OCI-LY3 (cell line): Measurements from ENCODE around the gene TIAM2.

Experiments
- H2AFZ ChIP-seq: fragments of 200-600, 300-600 bp; shearing (Covaris generic); 2 replicates; pipeline ENCODE4 v1.6.0; 2014; ENCODE audit warnings: antibody characterized with exemption, low read depth, low read length
- H3K27ac ChIP-seq: fragments of 200-600, 300-600 bp; sonication (generic); 2 replicates; pipeline ENCODE4 v1.5.1; 2014; ENCODE audit warnings: mild to moderate bottlenecking, low read length, moderate library complexity, mixed read lengths
- H3K27me3 ChIP-seq: fragments of 200-600, 300-600 bp; sonication (generic); 2 replicates; pipeline ENCODE4 v1.6.1; 2014; ENCODE audit warnings: low read depth, low read length, mixed read lengths
- H3K36me3 ChIP-seq: fragments of 200-600, 300-600 bp; sonication (generic); replicated peaks from 2 replicates; pipeline ENCODE3; 2014; ENCODE audit warnings: low read depth, low read length, mixed read lengths
- H3K4me1 ChIP-seq: fragments of 300-600, 200-600 bp; sonication (generic); 2 replicates; pipeline ENCODE4 v1.6.1; 2014; ENCODE audit warnings: low read length, mixed read lengths
- H3K4me2 ChIP-seq: fragments of 200-600, 300-600 bp; sonication (generic); 2 replicates; pipeline ENCODE4 v1.6.1; 2014; ENCODE audit warnings: low read length, mixed read lengths
- H3K4me3 ChIP-seq: fragments of 300-600, 200-600 bp; sonication (generic); 2 replicates; pipeline ENCODE4 v1.5.1; 2014; ENCODE audit warnings: antibody characterized with exemption, mild to moderate bottlenecking, low read length, moderate library complexity
- H3K79me2 ChIP-seq: fragments of 300-600, 200-600 bp; shearing (Covaris generic); 2 replicates; pipeline ENCODE4 v1.6.1; 2014; ENCODE audit warnings: mild to moderate bottlenecking, low read length, mixed read lengths
- H3K9ac ChIP-seq: fragments of 300-600, 200-600 bp; shearing (Covaris generic); 2 replicates; pipeline ENCODE4 v1.6.0; 2014; ENCODE audit warnings: mild to moderate bottlenecking, low read length, moderate library complexity
- H3K9me3 ChIP-seq: fragments of 200-600, 300-600 bp; shearing (Covaris generic); 2 replicates; pipeline ENCODE4 v1.6.1; 2014; ENCODE audit warnings: low read length, mixed read lengths; ENCODE audit not compliant: insufficient read depth
- H4K20me1 ChIP-seq: fragments of 200-600, 300-600 bp; sonication (generic); 2 replicates; pipeline ENCODE4 v1.6.1; 2016; ENCODE audit warnings: low read length, mixed read lengths; ENCODE audit not compliant: insufficient read depth
- EZH2phosphoT487 ChIP-seq: fragments of 200-600 bp; shearing (Covaris generic); IDR thresholded peaks from 2 replicates; pipeline ENCODE4 v1.6.1; 2018; ENCODE audit warnings: antibody characterized with exemption, mixed run types, low read depth
- TF ChIP-seq, protein P1 (sequence below): fragments of 200-600, 300-600 bp; sonication (generic); IDR thresholded peaks from 2 replicates; pipeline ENCODE4 v1.5.1; 2014; ENCODE audit warnings: antibody characterized with exemption, low read length, low read depth

Gene TIAM2

DNA sequence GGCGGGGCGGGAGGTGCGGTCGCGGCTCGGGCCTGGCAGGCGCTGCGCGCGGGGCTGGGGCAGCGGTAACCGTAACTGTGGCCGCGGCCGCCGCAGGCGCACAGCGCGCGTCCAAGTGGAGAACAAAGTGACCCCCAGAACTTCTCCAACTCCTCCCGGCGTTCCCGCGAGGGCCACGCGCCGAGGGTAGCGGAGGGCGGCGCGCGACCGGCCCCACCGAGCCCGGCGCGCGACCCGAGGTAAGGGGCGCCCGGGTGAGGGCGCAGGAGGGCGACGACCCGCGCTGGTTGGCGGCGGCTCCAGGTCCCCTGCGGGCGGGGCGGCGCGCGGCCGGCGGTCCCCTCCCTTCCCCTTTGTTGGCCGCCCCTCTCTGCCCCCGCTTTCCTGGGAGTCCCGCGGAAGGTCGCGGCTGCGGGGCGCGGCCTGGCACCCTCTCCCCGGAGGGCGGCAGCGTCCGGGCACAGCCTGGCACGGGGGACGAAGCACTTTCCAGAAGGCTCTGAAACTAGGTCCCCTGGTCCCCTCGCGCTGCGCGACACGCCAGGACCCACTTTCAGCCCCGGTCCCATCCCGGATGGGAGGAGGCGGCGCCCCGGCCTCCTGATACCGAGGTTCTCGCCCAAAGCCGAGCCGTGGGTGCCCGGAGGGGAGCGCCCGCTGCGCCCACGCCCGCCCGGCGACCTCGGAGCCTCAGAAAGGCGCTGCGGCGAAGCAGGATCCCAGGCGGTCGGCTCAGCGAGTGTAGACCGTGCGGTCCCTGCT is at the start of gene TIAM2:
TSS of gene TIAM2 (plus strand) at position 62 of the 762 bp plus-strand sequence. CDS start 133,909 bp downstream, outside the sequence.
- no peak within 1 kb of the TSS for H3K4me3 ChIP-seq
- no peaks in the 10 kb centered on the region for H4K20me1 ChIP-seq
- H3K36me3 ChIP-seq, result no peaks in the 10 kb centered on the region
- no peak within 1 kb of the TSS for H3K9ac ChIP-seq
- H3K79me2 ChIP-seq, result no peaks in the 10 kb centered on the region
- H3K4me2 ChIP-seq, result no peak within 1 kb of the TSS
- no peak for TF ChIP-seq EZH2phosphoT487
- TF ChIP-seq, protein P1, sequence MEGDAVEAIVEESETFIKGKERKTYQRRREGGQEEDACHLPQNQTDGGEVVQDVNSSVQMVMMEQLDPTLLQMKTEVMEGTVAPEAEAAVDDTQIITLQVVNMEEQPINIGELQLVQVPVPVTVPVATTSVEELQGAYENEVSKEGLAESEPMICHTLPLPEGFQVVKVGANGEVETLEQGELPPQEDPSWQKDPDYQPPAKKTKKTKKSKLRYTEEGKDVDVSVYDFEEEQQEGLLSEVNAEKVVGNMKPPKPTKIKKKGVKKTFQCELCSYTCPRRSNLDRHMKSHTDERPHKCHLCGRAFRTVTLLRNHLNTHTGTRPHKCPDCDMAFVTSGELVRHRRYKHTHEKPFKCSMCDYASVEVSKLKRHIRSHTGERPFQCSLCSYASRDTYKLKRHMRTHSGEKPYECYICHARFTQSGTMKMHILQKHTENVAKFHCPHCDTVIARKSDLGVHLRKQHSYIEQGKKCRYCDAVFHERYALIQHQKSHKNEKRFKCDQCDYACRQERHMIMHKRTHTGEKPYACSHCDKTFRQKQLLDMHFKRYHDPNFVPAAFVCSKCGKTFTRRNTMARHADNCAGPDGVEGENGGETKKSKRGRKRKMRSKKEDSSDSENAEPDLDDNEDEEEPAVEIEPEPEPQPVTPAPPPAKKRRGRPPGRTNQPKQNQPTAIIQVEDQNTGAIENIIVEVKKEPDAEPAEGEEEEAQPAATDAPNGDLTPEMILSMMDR, result no peak
- H3K9me3 ChIP-seq, result no peaks in the 10 kb centered on the region
- H3K4me1 ChIP-seq, result no peaks in the 10 kb centered on the region
- no peaks in the 10 kb centered on the region for H3K27me3 ChIP-seq
- H2AFZ ChIP-seq, result no peak within 1 kb of the TSS
- no peak within 1 kb of the TSS for H3K27ac ChIP-seq

DNA sequence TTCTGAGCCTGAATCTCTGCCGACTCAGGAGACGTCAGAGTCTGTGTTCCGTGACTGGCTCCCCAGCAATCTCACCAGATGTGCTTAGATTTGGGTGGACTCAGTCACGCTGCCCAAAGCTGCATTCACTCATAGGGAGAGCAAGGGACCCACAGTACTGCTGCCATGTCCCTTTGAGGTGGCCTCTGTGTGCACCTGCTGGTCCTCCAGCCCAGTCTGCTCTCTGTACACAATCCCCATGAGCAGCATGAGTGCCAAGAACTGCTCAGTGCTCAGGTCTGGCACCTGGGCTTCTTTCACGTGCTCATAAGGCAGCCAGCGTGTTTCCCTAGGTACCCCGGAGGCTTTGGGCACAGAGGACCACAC is 44.2 kb upstream of the TIAM2 start:
- no peak for TF ChIP-seq EZH2phosphoT487
- TF ChIP-seq, protein P1, result no peak
- Histone ChIP-seq H3K27ac (no peak overlapping the region), H3K4me2 (peak overlapping the region; percentile 73), H3K79me2 (no peaks in the 10 kb centered on the region), H4K20me1 (no peaks in the 10 kb centered on the region), H3K4me3 (no peak overlapping the region), H3K9me3 (no peaks in the 10 kb centered on the region), H2AFZ (no peak overlapping the region), H3K36me3 (no peaks in the 10 kb centered on the region), H3K9ac (no peak overlapping the region), H3K27me3 (no peaks in the 10 kb centered on the region), H3K4me1 (peaks cover 18% of the 10 kb centered on the region)

DNA sequence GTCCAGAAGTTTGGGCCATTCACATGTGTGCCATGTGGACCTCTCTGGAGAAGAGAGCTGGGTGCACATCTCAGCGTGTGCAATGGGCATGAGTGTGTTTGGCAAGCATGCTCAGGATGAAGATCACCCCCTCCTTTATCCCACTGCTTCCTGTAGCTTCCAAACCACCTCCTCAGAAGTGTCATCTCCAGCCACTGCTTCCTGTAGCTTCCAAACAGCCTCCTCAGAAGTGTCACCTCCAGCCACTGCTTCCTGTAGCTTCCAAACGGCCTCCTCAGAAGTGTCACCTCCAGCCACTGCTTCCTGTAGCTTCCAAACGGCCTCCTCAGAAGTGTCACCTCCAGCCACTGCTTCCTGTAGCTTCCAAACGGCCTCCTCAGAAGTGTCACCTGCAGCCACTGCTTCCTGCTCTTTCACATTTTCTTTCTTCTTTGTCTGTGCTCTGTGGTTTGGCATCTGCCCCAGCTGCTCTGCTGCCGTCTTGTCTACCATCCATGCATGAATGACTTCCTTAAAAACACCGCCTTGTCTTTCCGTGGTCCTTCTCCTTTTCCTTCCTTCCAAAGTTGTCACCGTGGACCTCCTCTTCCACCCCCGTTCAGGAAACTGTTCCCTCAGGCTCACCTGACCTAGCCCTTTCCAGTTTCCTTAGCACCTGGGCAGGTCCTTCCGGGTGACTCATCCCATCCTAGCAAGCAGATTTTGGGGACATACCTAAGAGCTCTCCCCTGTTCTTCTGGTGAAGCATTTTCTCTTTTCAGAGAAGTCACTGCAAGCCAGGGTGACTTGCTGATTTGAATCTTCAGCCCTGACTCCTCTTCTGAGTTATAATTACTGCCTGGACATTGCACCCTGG is 43.5 kb upstream of the TIAM2 start:
- Histone ChIP-seq H3K27me3 (no peaks in the 10 kb centered on the region), H2AFZ (peak overlapping the region; percentile 34; the same call in 1 of the 2 replicates), H3K9ac (no peak overlapping the region; the same call in 1 of the 2 replicates), H3K4me2 (peak overlapping the region; percentile 73), H3K79me2 (no peaks in the 10 kb centered on the region), H3K36me3 (no peaks in the 10 kb centered on the region), H3K9me3 (no peaks in the 10 kb centered on the region), H4K20me1 (no peaks in the 10 kb centered on the region), H3K4me3 (peak overlapping the region; percentile 59), H3K27ac (peak overlapping the region; percentile 50), H3K4me1 (peaks cover 18% of the 10 kb centered on the region)
- TF ChIP-seq, protein P1, result no peak
- no peak for TF ChIP-seq EZH2phosphoT487

DNA sequence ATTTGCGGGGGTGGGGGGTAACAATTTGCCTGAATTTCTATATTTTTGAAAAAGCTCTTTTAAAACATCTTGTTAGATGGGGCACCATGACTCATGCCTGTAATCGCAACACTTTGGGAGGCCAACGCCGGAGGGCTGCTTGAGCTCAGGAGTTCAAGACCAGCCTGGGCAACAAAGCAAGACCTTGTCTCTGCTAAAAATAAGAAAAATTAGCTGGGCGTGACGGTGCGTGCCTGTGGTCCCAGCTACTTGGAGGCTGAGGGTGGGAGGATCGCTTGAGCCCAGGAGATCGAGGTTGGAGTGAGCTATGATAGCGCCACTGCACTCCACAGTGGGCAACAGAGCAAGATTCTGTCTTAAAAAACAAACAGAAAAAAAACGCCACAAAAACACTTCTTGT is 41.5 kb upstream of the TIAM2 start:
- Histone ChIP-seq H3K4me3 (no peak overlapping the region), H3K4me1 (peaks cover 18% of the 10 kb centered on the region), H3K9ac (no peak overlapping the region), H3K4me2 (no peak overlapping the region), H3K9me3 (no peaks in the 10 kb centered on the region), H4K20me1 (no peaks in the 10 kb centered on the region), H3K36me3 (no peaks in the 10 kb centered on the region), H3K27ac (no peak overlapping the region), H2AFZ (no peak overlapping the region), H3K79me2 (no peaks in the 10 kb centered on the region), H3K27me3 (no peaks in the 10 kb centered on the region)
- no peak for TF ChIP-seq EZH2phosphoT487
- TF ChIP-seq, protein P1, result no peak
